ENCODE results near the gene BANF2.
"Not testable (repeated sequence)": the region's sequence is repeated elsewhere in the genome, so short reads cannot be mapped to it uniquely, and the experiment has no call there.

Gene BANF2

GRCh38 chr20:17699931-17700351, at the start of gene BANF2:
TSS of gene BANF2 (plus strand) at chr20:17699966. CDS start at chr20:17725026, 25,060 bp downstream.
- DNase-seq: no peak

DNA sequence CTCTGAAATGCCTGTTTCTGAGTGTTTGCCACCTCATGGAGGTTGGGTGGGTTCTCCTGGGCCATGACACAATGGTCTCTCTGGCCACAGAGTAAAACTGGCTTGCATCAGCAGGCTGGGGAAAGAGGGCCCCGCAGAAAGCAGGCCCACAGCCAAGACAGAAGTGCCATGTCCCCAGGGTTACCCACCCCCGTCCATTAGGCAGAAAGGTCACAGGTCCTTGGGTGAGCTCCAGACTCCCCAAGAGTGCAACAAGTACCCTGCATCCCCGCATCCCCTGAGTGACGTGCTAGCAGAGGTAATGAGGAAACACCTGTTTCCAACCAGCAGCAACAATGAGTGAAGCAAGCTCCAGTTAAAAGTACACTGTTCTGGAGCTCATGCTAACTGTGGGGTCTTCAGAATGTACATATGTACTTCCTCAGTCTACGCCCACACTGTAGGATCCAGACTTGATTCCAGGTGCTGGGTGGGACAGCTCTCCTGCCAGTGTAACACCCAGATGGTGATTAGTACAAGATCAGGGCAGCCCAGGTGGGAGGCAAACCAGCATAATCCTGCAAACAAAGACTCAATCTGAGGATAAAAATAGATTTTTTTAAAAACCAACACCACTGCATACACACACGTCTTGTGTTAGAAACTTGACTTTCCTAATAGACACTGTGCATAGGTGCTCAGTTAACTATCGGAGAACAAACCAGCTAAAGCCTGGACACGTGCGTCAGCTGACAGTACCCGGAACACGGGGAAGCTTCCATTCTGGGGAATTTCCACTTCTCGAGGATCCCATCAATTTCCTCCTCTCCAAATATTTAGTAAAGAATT, 49.3 kb upstream of the BANF2 start:
- no peak for DNase-seq

DNA sequence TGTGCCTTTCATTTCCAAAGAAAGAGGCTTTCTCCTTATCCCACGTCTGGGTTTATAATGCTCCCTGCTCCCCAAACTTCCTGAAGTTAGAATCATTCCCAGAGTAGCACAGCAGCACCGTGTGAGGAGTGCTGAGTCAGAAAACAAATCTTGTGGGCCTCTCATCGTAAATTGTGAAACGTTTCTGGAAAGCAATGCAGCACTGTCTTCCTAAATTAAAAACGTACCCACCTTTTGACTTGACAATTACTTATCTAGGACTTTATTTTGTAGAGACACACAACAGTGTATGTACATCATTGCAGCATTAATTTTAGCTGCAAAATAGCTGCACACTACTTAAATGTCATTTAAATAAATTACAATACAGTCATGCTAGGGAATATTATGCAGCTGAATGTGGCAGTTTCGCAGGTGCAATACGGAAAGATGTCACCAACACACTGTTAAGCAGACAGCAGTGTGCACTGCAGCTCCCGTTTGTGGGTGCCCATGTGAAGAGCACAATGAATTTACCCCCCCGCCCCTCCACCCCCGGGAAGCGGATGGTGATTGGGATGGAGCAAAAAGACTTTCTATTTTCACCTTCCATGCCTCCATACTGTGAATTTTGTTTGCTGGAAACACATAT, 48.5 kb upstream of the BANF2 start:
- DNase-seq: no peak

GRCh38 chr20:17651760-17652388, 47.9 kb upstream of the BANF2 start:
- DNase-seq: no peak

DNA sequence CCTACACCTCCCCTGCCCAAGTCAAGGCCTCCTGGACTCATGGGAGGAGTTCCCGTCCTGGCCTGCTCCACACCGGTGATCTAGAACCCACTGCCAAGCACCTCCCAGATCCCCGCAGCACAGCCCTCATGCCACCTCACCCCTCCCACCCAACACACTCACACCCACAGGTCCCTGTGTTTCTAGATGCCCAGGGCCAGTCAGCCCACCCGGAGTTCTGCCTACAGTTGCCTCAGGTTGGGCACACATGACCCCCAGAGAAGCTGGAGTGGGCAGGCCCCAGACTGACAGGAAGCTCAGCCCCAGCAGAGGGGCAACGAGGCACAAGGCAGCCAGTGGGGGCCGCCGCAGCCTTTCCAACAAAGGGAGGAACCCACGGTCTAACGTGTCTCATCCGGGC, 47.4 kb upstream of the BANF2 start:
- no peak for DNase-seq

- no peak for DNase-seq
Measured at GRCh38 chr20:17653835-17654648, 45.7 kb upstream of the BANF2 start.

- no peak for DNase-seq
Measured at GRCh38 chr20:17654649-17655285, 45.0 kb upstream of the BANF2 start.

- no peak for DNase-seq
Measured at GRCh38 chr20:17655286-17655651, 44.5 kb upstream of the BANF2 start.

DNA sequence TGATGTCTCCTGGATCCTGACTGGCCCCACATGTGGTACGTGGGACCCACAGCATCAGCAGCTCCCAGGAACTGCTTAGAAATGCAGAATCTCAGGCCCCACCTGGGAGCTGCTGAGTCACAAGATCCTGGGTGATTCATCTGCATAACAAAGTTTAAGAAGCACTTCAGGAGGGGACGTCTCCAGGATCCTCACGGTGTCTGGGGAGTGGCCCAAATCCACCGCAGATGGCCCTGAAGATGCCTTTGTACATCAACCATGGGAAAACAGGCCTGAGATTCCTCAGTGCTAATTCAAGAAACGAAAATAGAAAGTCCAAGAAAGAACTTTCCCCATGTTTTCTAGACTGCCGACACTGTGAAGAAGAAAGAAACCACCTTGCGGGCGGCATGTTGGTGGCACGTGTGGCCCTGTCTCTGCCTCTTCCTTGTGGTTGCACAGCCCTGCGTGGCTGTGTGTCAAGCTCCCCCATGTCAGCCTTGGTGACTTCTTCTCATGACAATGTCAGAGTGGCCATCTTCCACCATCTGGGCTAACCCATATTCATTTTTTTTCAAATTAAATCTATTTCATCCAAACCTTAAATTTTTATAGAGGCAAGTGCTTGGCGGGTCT, 43.8 kb upstream of the BANF2 start:
- DNase-seq: no peak

DNA sequence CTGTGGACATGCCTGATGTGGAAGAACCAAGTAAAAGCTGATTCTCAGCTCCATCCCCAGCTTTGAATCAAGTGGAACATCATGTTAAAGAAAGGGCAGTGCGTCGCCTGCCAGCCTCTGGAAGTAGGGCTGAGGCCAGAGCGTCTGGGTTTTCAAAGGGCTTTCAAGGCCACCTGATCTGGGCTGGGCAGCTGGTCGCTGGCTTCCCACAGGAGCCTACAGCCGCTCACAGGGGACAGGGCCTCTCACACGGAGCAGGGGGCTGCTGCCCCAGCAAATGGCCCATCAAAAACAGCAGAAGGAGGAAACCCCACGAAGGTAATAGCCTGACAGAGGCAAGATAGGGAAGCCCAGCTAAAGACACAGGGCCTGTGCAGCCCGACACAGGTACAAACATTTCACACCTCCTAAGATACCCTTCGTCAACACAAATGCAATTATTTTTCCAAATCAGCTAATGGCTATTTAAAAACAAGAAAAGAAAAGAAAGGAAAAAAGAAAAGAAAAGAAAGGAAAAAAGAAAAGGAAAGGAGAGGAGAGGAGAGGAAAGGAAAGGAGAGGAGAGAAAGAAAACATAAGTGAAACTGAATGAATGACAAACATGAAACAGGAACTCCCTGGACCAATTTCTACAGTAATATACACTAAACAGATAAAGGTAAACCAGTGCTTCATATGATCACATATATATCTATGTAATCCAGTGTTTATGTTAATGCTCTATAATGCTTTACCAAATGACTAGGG, 42.5 kb upstream of the BANF2 start:
- no peak for DNase-seq

- DNase-seq: no peak
Measured at GRCh38 chr20:17657898-17658647, 41.7 kb upstream of the BANF2 start.

GRCh38 chr20:17658648-17658993, 41.1 kb upstream of the BANF2 start:
- no peak for DNase-seq

- not testable (repeated sequence) for DNase-seq
Measured at GRCh38 chr20:17659344-17659743, 40.4 kb upstream of the BANF2 start.

DNA sequence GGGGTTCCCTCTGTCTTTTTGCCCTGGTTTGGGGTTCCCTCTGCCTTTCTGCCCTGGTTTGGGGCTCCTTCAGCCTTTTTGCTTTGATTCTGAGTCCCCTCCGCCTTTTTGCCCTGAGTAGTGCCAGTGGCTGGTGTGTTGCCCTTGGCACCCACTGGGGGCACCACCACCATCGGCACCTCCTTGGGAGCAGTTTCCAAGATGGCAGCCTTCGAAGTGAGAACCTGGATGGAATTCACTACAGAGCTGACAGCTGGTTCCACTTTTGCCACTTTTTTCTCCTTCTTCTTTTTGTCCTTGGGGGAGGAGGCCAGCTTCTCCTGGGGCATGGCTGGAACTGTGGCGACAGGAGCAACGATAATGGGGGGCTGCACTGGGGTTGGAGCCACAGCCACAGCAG, 40.0 kb upstream of the BANF2 start:
- DNase-seq: no peak

DNA sequence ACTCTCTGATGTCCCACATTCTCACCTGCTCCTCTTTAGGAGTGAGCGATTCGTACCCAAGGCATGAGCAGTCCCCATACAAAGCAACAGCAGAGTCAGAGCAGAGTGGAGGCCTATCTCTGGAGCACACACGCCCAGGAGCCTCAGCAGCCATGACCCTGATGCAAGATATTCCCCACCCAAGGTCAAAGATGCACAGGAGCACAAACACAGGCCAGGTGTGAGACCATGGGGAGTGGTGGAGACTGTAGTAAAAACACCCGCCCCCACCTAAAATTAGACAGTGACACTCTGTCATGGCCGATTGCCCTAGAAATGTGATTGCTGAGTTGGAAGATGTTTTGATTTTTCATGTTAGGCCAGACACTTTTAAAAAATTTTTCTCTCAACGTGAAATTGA, 39.1 kb upstream of the BANF2 start:
- DNase-seq: no peak

DNA sequence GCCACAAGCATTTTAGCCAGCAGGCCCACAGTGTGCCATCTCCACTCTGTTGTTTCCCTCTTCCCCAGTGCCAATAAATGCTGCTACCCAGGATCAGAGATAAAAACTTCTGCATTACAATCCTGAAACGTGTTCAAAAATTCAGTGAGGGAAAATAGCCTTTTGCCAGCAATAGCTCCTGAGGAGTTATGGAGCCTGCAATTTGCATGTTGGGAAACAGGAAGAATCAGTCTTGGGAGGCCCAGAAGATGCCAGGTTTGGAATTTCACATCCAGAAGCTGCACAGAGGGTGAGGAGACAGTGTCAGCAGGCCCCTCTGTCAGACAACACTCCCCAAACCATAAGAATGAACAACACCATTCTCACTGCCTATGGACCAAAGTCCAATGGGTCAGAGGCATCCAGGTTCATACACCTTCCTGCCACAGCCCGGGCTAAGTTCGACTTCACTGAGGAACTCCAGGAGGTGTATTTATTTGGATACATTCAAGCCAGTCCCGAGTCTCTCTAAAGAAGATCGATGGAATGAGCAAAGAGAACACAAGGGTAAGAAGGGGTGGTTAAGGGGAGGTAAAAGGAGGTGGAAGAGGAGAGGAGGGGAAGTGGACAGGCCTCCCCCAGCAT, 38.5 kb upstream of the BANF2 start:
- DNase-seq: no peak

- DNase-seq: peak; percentile 45
Measured at GRCh38 chr20:17662333-17663039, 37.3 kb upstream of the BANF2 start.

DNA sequence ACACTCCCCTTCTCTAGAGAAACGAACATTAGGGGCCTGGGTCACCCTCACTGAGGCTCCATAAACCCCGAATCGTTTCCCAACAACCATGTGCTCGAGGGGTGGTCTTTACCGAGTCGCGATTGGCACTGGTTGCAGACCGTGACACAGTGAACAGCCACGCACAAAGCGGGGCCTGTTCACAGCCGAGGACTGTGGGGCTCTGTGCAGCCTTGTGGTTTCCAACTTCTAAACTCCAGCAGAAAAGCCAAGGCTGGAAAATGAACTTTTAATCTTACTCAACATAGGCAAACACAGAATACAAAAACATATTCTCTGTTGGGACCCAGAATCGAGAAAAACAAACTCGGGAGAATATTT, 36.7 kb upstream of the BANF2 start:
- no peak for DNase-seq

DNA sequence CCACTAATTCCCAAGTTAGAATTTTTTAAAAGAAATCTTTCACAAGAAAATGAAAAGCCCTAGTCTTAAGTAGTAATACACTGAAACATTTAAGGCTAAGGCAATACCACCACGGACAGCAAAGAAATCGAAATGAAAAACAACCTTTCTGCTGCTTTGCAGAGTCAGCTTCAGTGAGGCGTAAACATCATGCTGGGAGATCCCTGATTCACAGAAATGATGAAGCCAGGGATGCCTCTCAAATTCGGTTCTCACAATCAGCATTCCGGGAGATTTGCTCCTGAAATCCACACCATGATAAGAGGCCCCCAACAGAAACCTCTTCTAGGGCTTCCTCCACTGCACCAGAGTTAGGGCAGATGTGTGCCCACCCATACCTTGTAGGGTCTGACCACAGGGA, 36.3 kb upstream of the BANF2 start:
- no peak for DNase-seq

Data from activated CD4-positive, alpha-beta T cell treated with anti-CD3 and anti-CD28 coated beads, Interleukin-2, amount 50 U/mL, for 16 hours (primary cell).